Osteocyte (in vitro differentiated cells): ENCODE measurements around the gene TTC28. TPM values are rescaled to one million over a fixed set of nuclear protein-coding genes. Genes with fewer than 3 reads are reported as not detected.

Source experiments
- DNase-seq: peaks from one replicate; pipeline ENCODE4 v3.0.0; 2021; ENCODE audit warnings: mixed read lengths; ENCODE audit not compliant: unreplicated experiment; ENCODE audit errors: extremely low spot score
- H3K27ac Mint-ChIP-seq: one replicate; pipeline ENCODE4 v1.8.0; 2021; ENCODE audit warnings: mild to moderate bottlenecking, mixed read lengths; ENCODE audit not compliant: unreplicated experiment
- H3K27me3 Mint-ChIP-seq: one replicate; pipeline ENCODE4 v1.8.0; 2021; ENCODE audit warnings: mixed read lengths; ENCODE audit not compliant: unreplicated experiment
- H3K36me3 Mint-ChIP-seq: one replicate; pipeline ENCODE4 v1.8.0; 2021; ENCODE audit warnings: mixed read lengths; ENCODE audit not compliant: unreplicated experiment
- H3K4me1 Mint-ChIP-seq: one replicate; pipeline ENCODE4 v1.8.0; 2021; ENCODE audit warnings: mixed read lengths; ENCODE audit not compliant: unreplicated experiment
- H3K4me3 Mint-ChIP-seq: one replicate; pipeline ENCODE4 v1.8.0; 2021; ENCODE audit warnings: mild to moderate bottlenecking, moderate library complexity, mixed read lengths; ENCODE audit not compliant: unreplicated experiment
- H3K9me3 Mint-ChIP-seq: one replicate; pipeline ENCODE4 v1.8.0; 2021; ENCODE audit warnings: mixed read lengths; ENCODE audit not compliant: unreplicated experiment
- CTCF ChIP-seq: fragments of 200-600 bp; sonication (generic); IDR thresholded peaks from 2 replicates; pipeline ENCODE4 v1.5.0; 2021; ENCODE audit warnings: antibody characterized with exemption, mild to moderate bottlenecking, moderate library complexity
- total RNA-seq: library from RNA; stranded (reverse); gene quantifications from 2 replicates; pipeline ENCODE4 v1.2.1, GENCODE V29; 2021

TTC28 gene
- total RNA-seq, 1 donor from 2014 or later: 70.3 TPM

GRCh38 chr22:28299753-28300152 is 379.9 kb downstream of the TTC28 start:
- H3K4me3 Mint-ChIP-seq: no peak overlapping the region
- no peak for DNase-seq
- peaks cover 9% of the 10 kb centered on the region for H3K36me3 Mint-ChIP-seq
- H3K27me3 Mint-ChIP-seq: no peaks in the 10 kb centered on the region
- H3K9me3 Mint-ChIP-seq: no peaks in the 10 kb centered on the region
- TF ChIP-seq CTCF: no peak
- H3K27ac Mint-ChIP-seq: no peak overlapping the region
- peaks cover 9% of the 10 kb centered on the region for H3K4me1 Mint-ChIP-seq

GRCh38 chr22:28299309-28299708 is 380.3 kb downstream of the TTC28 start:
- no peak overlapping the region for H3K27ac Mint-ChIP-seq
- H3K4me1 Mint-ChIP-seq: peaks cover 9% of the 10 kb centered on the region
- no peak overlapping the region for H3K4me3 Mint-ChIP-seq
- no peak for TF ChIP-seq CTCF
- H3K27me3 Mint-ChIP-seq: no peaks in the 10 kb centered on the region
- no peaks in the 10 kb centered on the region for H3K9me3 Mint-ChIP-seq
- DNase-seq: no peak
- peaks cover 9% of the 10 kb centered on the region for H3K36me3 Mint-ChIP-seq

- DNase-seq: no peak
- H3K27ac Mint-ChIP-seq: no peak overlapping the region
- H3K4me1 Mint-ChIP-seq: peaks cover 9% of the 10 kb centered on the region
- no peaks in the 10 kb centered on the region for H3K9me3 Mint-ChIP-seq
- no peak overlapping the region for H3K4me3 Mint-ChIP-seq
- peaks cover 9% of the 10 kb centered on the region for H3K36me3 Mint-ChIP-seq
- no peak for TF ChIP-seq CTCF
- no peaks in the 10 kb centered on the region for H3K27me3 Mint-ChIP-seq
These were observed 382.1 kb downstream of the TTC28 start for GRCh38 chr22:28297504-28297903.

- Mint-ChIP-seq H3K4me3 (no peak overlapping the region), H3K4me1 (peaks cover 9% of the 10 kb centered on the region), H3K36me3 (peaks cover 9% of the 10 kb centered on the region), H3K9me3 (no peaks in the 10 kb centered on the region), H3K27ac (no peak overlapping the region), H3K27me3 (no peaks in the 10 kb centered on the region)
- TF ChIP-seq CTCF: no peak
- no peak for DNase-seq
These were observed 383.2 kb downstream of the TTC28 start for GRCh38 chr22:28296452-28296851.

GRCh38 chr22:28283068-28283654 is 396.5 kb downstream of the TTC28 start:
- no peak for DNase-seq
- Mint-ChIP-seq H3K4me1 (peaks cover 23% of the 10 kb centered on the region), H3K4me3 (no peak overlapping the region), H3K27ac (peak overlapping the region; percentile 4), H3K36me3 (no peaks in the 10 kb centered on the region), H3K27me3 (no peaks in the 10 kb centered on the region), H3K9me3 (no peaks in the 10 kb centered on the region)
- no peak for TF ChIP-seq CTCF
